NCI-H2081 treated with DMSO at 0.1 percent for 48 hours (cell line): ENCODE data around the gene MFSD1.

Source experiments
- DNase-seq: peaks from one replicate; lab custom pipeline; 2025; lab: John Stamatoyannopoulos, UW

Gene MFSD1

GRCh38 chr3:158801696-158802408 is at the start of gene MFSD1:
Gene MFSD1, plus strand, starts transcription at chr3:158802054. Its CDS starts 99 bp downstream, at chr3:158802153.
- peak; percentile 47 for DNase-seq

GRCh38 chr3:158753854-158754253 is 48.0 kb upstream of the MFSD1 start:
- DNase-seq = no peak

- no peak for DNase-seq
Measured at GRCh38 chr3:158755421-158755820, 46.4 kb upstream of the MFSD1 start.

GRCh38 chr3:158761350-158761749 is 40.5 kb upstream of the MFSD1 start:
- DNase-seq = no peak

- DNase-seq = no peak
Measured at GRCh38 chr3:158762701-158763100, 39.2 kb upstream of the MFSD1 start.

- DNase-seq = no peak
Measured at GRCh38 chr3:158763421-158763820, 38.4 kb upstream of the MFSD1 start.

GRCh38 chr3:158765518-158766205 is 36.2 kb upstream of the MFSD1 start:
- no peak for DNase-seq

- DNase-seq = no peak
Measured at GRCh38 chr3:158766364-158766763, 35.5 kb upstream of the MFSD1 start.

GRCh38 chr3:158768361-158768787 is 33.5 kb upstream of the MFSD1 start:
- no peak for DNase-seq

- DNase-seq = no peak
Measured at GRCh38 chr3:158768881-158769543, 32.8 kb upstream of the MFSD1 start.

GRCh38 chr3:158769549-158769948 is 32.3 kb upstream of the MFSD1 start:
- DNase-seq = no peak

GRCh38 chr3:158769952-158770740 is 31.7 kb upstream of the MFSD1 start:
- DNase-seq = no peak

GRCh38 chr3:158770741-158771350 is 31.0 kb upstream of the MFSD1 start:
- no peak for DNase-seq

- DNase-seq = no peak
Measured at GRCh38 chr3:158771577-158771976, 30.3 kb upstream of the MFSD1 start.

- no peak for DNase-seq
Measured at GRCh38 chr3:158771982-158772381, 29.9 kb upstream of the MFSD1 start.

- no peak for DNase-seq
Measured at GRCh38 chr3:158773166-158773565, 28.7 kb upstream of the MFSD1 start.

- DNase-seq = no peak
Measured at GRCh38 chr3:158773845-158774830, 27.7 kb upstream of the MFSD1 start.

- no peak for DNase-seq
Measured at GRCh38 chr3:158774965-158775364, 26.9 kb upstream of the MFSD1 start.

GRCh38 chr3:158775426-158776410 is 26.1 kb upstream of the MFSD1 start:
- DNase-seq = no peak
